Measurements from ENCODE around the gene TMPRSS11A.

GRCh38 chr4:67973608-67974007 is 10.3 kb upstream of the TMPRSS11A start:
- no peak for TF ChIP-seq USF2 (IDR thresholded peaks at IDR 0.05; ENCODE audit: low read length)
- no peak for TF ChIP-seq CTCF (IDR thresholded peaks at IDR 0.05; ENCODE audit: control extremely low read depth in 1 of 3, insufficient read depth in 1 of 3, low read depth in 1 of 3, low read length in 3 of 3)
- TF ChIP-seq CREB1 (IDR thresholded peaks at IDR 0.05) = no peak
- TF ChIP-seq RAD21 (IDR thresholded peaks at IDR 0.05 in 1 of 2, conservative IDR thresholded peaks at IDR 0.05 in 1 of 2; ENCODE audit: low read depth in 2 of 2, low read length in 2 of 2) = no peak
- no peak for TF ChIP-seq RBBP5 (IDR thresholded peaks at IDR 0.05; ENCODE audit: borderline replicate concordance, low read depth, low read length)
- no peak for TF ChIP-seq SIN3A (conservative IDR thresholded peaks at IDR 0.05 in 1 of 2, IDR thresholded peaks at IDR 0.05 in 1 of 2; ENCODE audit: low read depth in 1 of 2, low read length in 2 of 2)
- TF ChIP-seq ATF3 (IDR thresholded peaks at IDR 0.05; ENCODE audit: insufficient read depth, low read depth, low read length) = no peak
- no peak for TF ChIP-seq TAF1 (IDR thresholded peaks at IDR 0.05; ENCODE audit: low read depth, low read length)
- no peak for TF ChIP-seq HDAC2 (IDR thresholded peaks at IDR 0.05; ENCODE audit: borderline replicate concordance in 1 of 2, low read depth in 2 of 2, low read length in 2 of 2)
- no peak for TF ChIP-seq CHD2 (IDR thresholded peaks at IDR 0.05; ENCODE audit: low read length)
- TF ChIP-seq BCL11A (IDR thresholded peaks at IDR 0.05; ENCODE audit: low read depth in 2 of 2, low read length in 2 of 2) = no peak
- no peak for TF ChIP-seq TBP (IDR thresholded peaks at IDR 0.05; ENCODE audit: low read depth, low read length)
- TF ChIP-seq POLR2A (IDR thresholded peaks at IDR 0.05; ENCODE audit: control extremely low read depth in 1 of 2, low read depth in 2 of 2, low read length in 2 of 2) = no peak

All from H1 (cell line).